HFFc6 (cell line): ENCODE data around the gene LAYN. TPM values are rescaled to one million over a fixed set of nuclear protein-coding genes. Genes with fewer than 3 reads are reported as not detected.

Experiments
- DNase-seq: peaks from one replicate; pipeline ENCODE4 v3.0.0-alpha.2; 2018
- H3K27ac Mint-ChIP-seq: 2 replicates; pipeline ENCODE4 v1.8.0; 2020; ENCODE audit warnings: mild to moderate bottlenecking, mixed read lengths
- H3K27me3 Mint-ChIP-seq: 2 replicates; pipeline ENCODE4 v1.8.0; 2021; ENCODE audit warnings: mild to moderate bottlenecking, moderate library complexity, mixed read lengths; ENCODE audit not compliant: insufficient read depth
- H3K36me3 Mint-ChIP-seq: 2 replicates; pipeline ENCODE4 v1.8.0; 2021; ENCODE audit warnings: low read depth, mixed read lengths
- H3K4me1 Mint-ChIP-seq: 2 replicates; pipeline ENCODE4 v1.8.0; 2020; ENCODE audit warnings: low read depth, mixed read lengths
- H3K4me3 Mint-ChIP-seq: 2 replicates; pipeline ENCODE4 v1.8.0; 2020; ENCODE audit warnings: mild to moderate bottlenecking, moderate library complexity, mixed read lengths
- H3K9me3 Mint-ChIP-seq: 2 replicates; pipeline ENCODE4 v1.8.0; 2020; ENCODE audit warnings: mild to moderate bottlenecking, mixed read lengths
- CTCF ChIP-seq: fragments of 200-600 bp; sonication (generic); IDR thresholded peaks from 2 replicates; pipeline ENCODE4 v1.5.0; 2021; ENCODE audit warnings: antibody characterized with exemption, mild to moderate bottlenecking
- long read RNA-seq: library from polyadenylated mRNA; unstranded; transcript quantifications from one replicate; pipeline ENCODE4 v2.0.0, GENCODE V29; 2019
- total RNA-seq, 6 experiments: library from RNA; stranded (reverse); fragmentation: NEBNext Ultra II Directional; extraction: Animal tissue kit (Norgen Biotek cat#: 25700); gene quantifications; 2 replicates in 1 of 6; 3 replicates in 5 of 6; pipeline ENCODE4 v1.2.3, GENCODE V29; 2021

LAYN gene
- total RNA-seq: 100 to 1,000 TPM in 5 of 6 experiments, 10 to 100 TPM in 1; 79.1 to 148 (median 132) TPM
- long read RNA-seq, transcript LAYN-202 (8 exons, 1,836 nt): minor isoform, 6 of 223 reads
- long read RNA-seq, transcript LAYN-201 (7 exons, 2,066 nt): major isoform, 148 of 223 reads
- long read RNA-seq, transcript LAYN-209 (7 exons, 1,703 nt): minor isoform, 22 of 223 reads
- long read RNA-seq, partial matches to known transcripts: 32 of 223 reads
- long read RNA-seq, other reads (novel, unspliced or antisense): 15 of 223 reads

GRCh38 chr11:111540114-111540936, at the start of gene LAYN:
Gene LAYN, plus strand, starts transcription at chr11:111540720. Its CDS starts 124 bp downstream, at chr11:111540844.
- peak within 1 kb of the TSS; percentile 93 for H3K27ac Mint-ChIP-seq
- H3K4me3 Mint-ChIP-seq: peak within 1 kb of the TSS; percentile 95
- H3K4me1 Mint-ChIP-seq: peaks cover 56% of the 10 kb centered on the region
- no peak for DNase-seq
- peaks cover 44% of the 10 kb centered on the region for H3K36me3 Mint-ChIP-seq
- no peaks in the 10 kb centered on the region for H3K9me3 Mint-ChIP-seq
- H3K27me3 Mint-ChIP-seq: no peaks in the 10 kb centered on the region; the same call in 1 of the 2 replicates
- no peak; the same call in 1 of the 2 replicates for TF ChIP-seq CTCF

GRCh38 chr11:111494040-111494439, 46.5 kb upstream of the LAYN start:
- Mint-ChIP-seq H3K4me1 (no peaks in the 10 kb centered on the region), H3K9me3 (no peaks in the 10 kb centered on the region; the same call in 1 of the 2 replicates), H3K27ac (no peak overlapping the region), H3K36me3 (no peaks in the 10 kb centered on the region), H3K4me3 (no peak overlapping the region), H3K27me3 (peaks cover 9% of the 10 kb centered on the region)
- no peak for DNase-seq
- no peak for TF ChIP-seq CTCF

DNA sequence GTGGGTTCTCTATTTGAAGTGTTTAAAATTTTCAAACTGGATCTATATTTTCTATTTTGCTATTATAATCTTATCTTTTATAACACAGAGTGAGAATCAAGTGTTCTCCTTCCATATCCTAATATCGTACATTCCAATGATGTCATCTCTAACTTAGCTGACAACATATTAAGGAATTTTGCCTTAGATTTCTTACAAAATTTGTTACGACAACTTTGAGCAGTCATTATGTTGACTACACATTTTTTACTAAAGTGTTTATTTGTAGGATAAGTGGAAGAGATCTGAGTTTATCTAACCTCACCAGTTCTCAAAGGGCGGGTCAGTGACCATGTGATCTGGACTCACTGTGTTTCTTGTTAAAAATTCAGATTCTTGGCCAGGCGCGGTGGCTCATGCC, 41.0 kb upstream of the LAYN start:
- Mint-ChIP-seq H3K36me3 (no peaks in the 10 kb centered on the region), H3K9me3 (no peaks in the 10 kb centered on the region), H3K27ac (no peak overlapping the region), H3K4me1 (peaks cover 5% of the 10 kb centered on the region; the same call in 1 of the 2 replicates), H3K27me3 (peaks cover 9% of the 10 kb centered on the region), H3K4me3 (no peak overlapping the region)
- TF ChIP-seq CTCF: no peak
- no peak for DNase-seq

- no peak overlapping the region for H3K27ac Mint-ChIP-seq
- H3K9me3 Mint-ChIP-seq: no peaks in the 10 kb centered on the region
- H3K36me3 Mint-ChIP-seq: no peaks in the 10 kb centered on the region
- no peak overlapping the region for H3K4me3 Mint-ChIP-seq
- no peak for TF ChIP-seq CTCF
- peaks cover 9% of the 10 kb centered on the region for H3K27me3 Mint-ChIP-seq
- DNase-seq: no peak
- H3K4me1 Mint-ChIP-seq: peaks cover 5% of the 10 kb centered on the region; the same call in 1 of the 2 replicates
These were observed 40.0 kb upstream of the LAYN start for GRCh38 chr11:111500481-111500880.

DNA sequence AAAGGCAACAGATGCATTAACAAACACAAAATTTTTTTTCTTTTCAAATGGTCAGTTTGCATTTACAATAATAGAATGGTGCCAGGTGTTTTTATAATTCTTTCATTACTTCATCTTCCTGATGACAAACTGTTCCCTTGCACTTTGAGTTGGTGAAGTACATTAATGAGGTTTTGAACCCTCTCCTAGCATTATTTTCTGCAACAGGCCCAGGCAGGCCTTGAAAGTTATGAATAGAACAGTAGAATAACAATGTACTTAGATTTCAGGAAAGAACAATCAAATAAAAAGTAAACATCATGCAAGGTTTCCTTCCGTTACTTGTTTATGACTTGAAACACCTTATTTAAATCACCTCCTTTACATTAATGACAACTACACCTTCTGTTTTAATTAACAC, 37.9 kb upstream of the LAYN start:
- Mint-ChIP-seq H3K36me3 (0 out of 2 replicates have a peak, but pooled peaks cover under 1% of the 10 kb centered on the region), H3K4me1 (peaks cover 5% of the 10 kb centered on the region; the same call in 1 of the 2 replicates)

More for the DNA sequence above, 37.9 kb upstream of the LAYN start:
- no peak for DNase-seq
- Mint-ChIP-seq H3K9me3 (no peaks in the 10 kb centered on the region), H3K27me3 (peaks cover 9% of the 10 kb centered on the region), H3K4me3 (no peak overlapping the region), H3K27ac (no peak overlapping the region)
- TF ChIP-seq CTCF: no peak
